Endothelial cell of umbilical vein (primary cell): ENCODE measurements around the gene PRR15. TPM values are rescaled to one million over a fixed set of nuclear protein-coding genes. Genes with fewer than 3 reads are reported as not detected.

Experiments used
- BruUV-seq: library from RNA; stranded (reverse); fragments of 400-500 nt; replicated peaks from 2 replicates; lab custom pipeline; 2021; lab: Mats Ljungman, UMichigan
- CTCF ChIA-PET: fragments of 300-600, 350-600 bp; sonication (Branson Sonifier 250); formaldehyde crosslinking; loops from one replicate; lab custom pipeline; 2021; ENCODE audit warnings: antibody characterized with exemption, inconsistent platforms; lab: Charles Lee
- POLR2A ChIA-PET: fragments of 300-600, 350-600 bp; sonication (Branson Sonifier 250); formaldehyde crosslinking; loops from one replicate; lab custom pipeline; 2021; ENCODE audit warnings: antibody characterized with exemption, inconsistent platforms; lab: Charles Lee
- DNase-seq: peaks from one replicate; pipeline ENCODE4 v3.0.0-alpha.2; 2011; ENCODE audit warnings: low read depth, low spot score
- FAIRE-seq: peaks from 2 replicates; lab custom pipeline; 2011; peaks lifted over from hg19 to GRCh38; lab: Jason Lieb, UNC
- H2AFZ ChIP-seq: 2 replicates; pipeline ENCODE4 v1.6.0; 2012; ENCODE audit warnings: low read depth, low read length, control low read depth, inconsistent platforms
- H3K27ac ChIP-seq: 2 replicates; pipeline ENCODE4 v1.5.1; 2011; ENCODE audit warnings: low read depth, mild to moderate bottlenecking, control low read depth, low read length, moderate library complexity; ENCODE audit not compliant: insufficient read depth
- H3K27me3 ChIP-seq, 2 experiments: 2 replicates each; pipeline versions ENCODE4 v1.6.0 to v1.6.1; 2011; ENCODE audit warnings: low read length in 2 of 2, mixed read lengths in 1 of 2; ENCODE audit not compliant: control insufficient read depth in 2 of 2, insufficient read depth in 2 of 2
- H3K36me3 ChIP-seq, 2 experiments: 2 replicates in 1 of 2; 3 replicates in 1 of 2; pipeline ENCODE4 v1.5.1; 2011; ENCODE audit warnings: low read length in 2 of 2, mild to moderate bottlenecking in 1 of 2, moderate library complexity in 1 of 2; ENCODE audit not compliant: control insufficient read depth in 2 of 2, insufficient read depth in 2 of 2; ENCODE audit errors: extremely low read depth in 1 of 2
- H3K4me1 ChIP-seq: 3 replicates; pipeline ENCODE4 v1.5.1; 2011; ENCODE audit warnings: mild to moderate bottlenecking, low read length; ENCODE audit not compliant: control insufficient read depth, insufficient read depth; ENCODE audit errors: extremely low read depth
- H3K4me2 ChIP-seq: 2 replicates; pipeline ENCODE4 v1.6.1; 2011; ENCODE audit warnings: low read length, control low read depth, mixed read lengths; ENCODE audit not compliant: insufficient read depth
- H3K4me3 ChIP-seq, 3 experiments: fragments of 200-600 bp in 1 of 3; sonication (generic), shearing (Covaris generic) in 1 of 3; replicated peaks in 1 of 3; 2 replicates each; pipeline ENCODE4 v1.5.1; 2011 to 2016; ENCODE audit warnings: control low read depth in 3 of 3, low read length in 3 of 3, mild to moderate bottlenecking in 2 of 3, inconsistent platforms in 1 of 3, low read depth in 1 of 3, moderate library complexity in 1 of 3; ENCODE audit not compliant: insufficient read depth in 1 of 3
- H3K79me2 ChIP-seq: 2 replicates; pipeline ENCODE4 v1.6.0; 2012; ENCODE audit warnings: low read length, inconsistent platforms; ENCODE audit not compliant: control insufficient read depth, insufficient read depth
- H3K9ac ChIP-seq: replicated peaks from 2 replicates; pipeline ENCODE3; 2011; ENCODE audit warnings: low read length, control low read depth; ENCODE audit not compliant: insufficient read depth; ENCODE audit errors: extremely low read depth
- H3K9me1 ChIP-seq: replicated peaks from 3 replicates; pipeline ENCODE4 v1.6.0; 2011; ENCODE audit warnings: mild to moderate bottlenecking, low read length; ENCODE audit not compliant: control insufficient read depth, insufficient read depth; ENCODE audit errors: extremely low read depth
- H3K9me3 ChIP-seq: replicated peaks from 2 replicates; pipeline ENCODE4 v1.5.1; 2012; ENCODE audit warnings: low read length, inconsistent platforms; ENCODE audit not compliant: control insufficient read depth, insufficient read depth
- H4K20me1 ChIP-seq: replicated peaks from 2 replicates; pipeline ENCODE3; 2011; ENCODE audit warnings: mild to moderate bottlenecking, low read length; ENCODE audit not compliant: control insufficient read depth, insufficient read depth; ENCODE audit errors: extremely low read depth
- EZH2 ChIP-seq: IDR thresholded peaks from 2 replicates; pipeline ENCODE4 v1.6.1; 2012; ENCODE audit warnings: borderline replicate concordance, low read depth, mild to moderate bottlenecking, moderate library complexity, low read length, inconsistent platforms; ENCODE audit not compliant: severe bottlenecking
- FOS ChIP-seq: IDR thresholded peaks from 2 replicates; pipeline ENCODE4 v1.6.1; 2011; ENCODE audit warnings: mild to moderate bottlenecking, low read length, moderate library complexity, borderline replicate concordance; ENCODE audit not compliant: insufficient read depth
- GATA2 ChIP-seq: IDR thresholded peaks from 2 replicates; pipeline ENCODE4 v1.7.0; 2011; ENCODE audit warnings: low read depth, mild to moderate bottlenecking, moderate library complexity, mixed read lengths, low read length; ENCODE audit not compliant: insufficient read length, insufficient read depth
- JUN ChIP-seq: IDR thresholded peaks from 2 replicates; pipeline ENCODE4 v1.6.1; 2011; ENCODE audit warnings: borderline replicate concordance, low read depth; ENCODE audit not compliant: insufficient read length, insufficient read depth
- MYC ChIP-seq: IDR thresholded peaks from one replicate; pipeline ENCODE4 v1.6.1; 2011; ENCODE audit warnings: mild to moderate bottlenecking, low read depth, low read length
- POLR2A ChIP-seq: IDR thresholded peaks from 2 replicates; pipeline ENCODE4 v1.6.1; 2012; ENCODE audit warnings: low read depth, mild to moderate bottlenecking, control low read depth, low read length
- POLR2AphosphoS5 ChIP-seq: IDR thresholded peaks from 2 replicates; pipeline ENCODE4 v1.6.1; 2012; ENCODE audit warnings: low read depth, mild to moderate bottlenecking, control low read depth, low read length, moderate library complexity; ENCODE audit not compliant: insufficient read depth
- dilution Hi-C: fragments of 300-500 bp; cut with MboI; formaldehyde crosslinking; loops from one replicate; pipeline ENCODE4 v1.15.0; 2019; ENCODE audit warnings: low sequenced_read_pairs; ENCODE audit not compliant: extremely low pct_ligation_motif_present
- intact Hi-C: fragments of 100-400 bp; cut with micrococcal nuclease; formaldehyde crosslinking; loops from one replicate; pipeline ENCODE4 v1.10.0; 2022
- polyA plus RNA-seq, 4 experiments: library from polyadenylated mRNA; depleted of rRNA in 3 of 4; stranded (reverse) in 3 of 4; unstranded in 1 of 4; fragments of >200 nt; gene quantifications; 2 replicates each; pipeline versions ENCODE4 v1.2.1 to v1.2.3, GENCODE V29; 2011 to 2012; ENCODE audit warnings: missing spikeins in 1 of 4
- total RNA-seq: library from RNA; stranded (reverse); gene quantifications from 2 replicates; pipeline ENCODE4 v1.2.3, GENCODE V29; 2021
- TF ChIP-seq, protein P1 (sequence below), 2 donors: IDR thresholded peaks; 1 replicate in 1 of 2; 2 replicates in 1 of 2; pipeline ENCODE4 v1.5.1; 2011; ENCODE audit warnings: low read length in 2 of 2, mild to moderate bottlenecking in 2 of 2, moderate library complexity in 2 of 2, control low read depth in 1 of 2, inconsistent platforms in 1 of 2, low read depth in 1 of 2; ENCODE audit not compliant: insufficient read depth in 1 of 2; ENCODE audit errors: extremely low read depth in 1 of 2
- TF ChIP-seq, protein P2 (sequence below): IDR thresholded peaks from 2 replicates; pipeline ENCODE4 v1.6.1; 2011; ENCODE audit not compliant: insufficient read depth, insufficient read length

The PRR15 gene
- total and polyA plus RNA-seq, 2 donors (not counting 3 experiments of a cell fraction or from before 2014, with no cell fraction given): 1.8 to 5.0 TPM

DNA sequence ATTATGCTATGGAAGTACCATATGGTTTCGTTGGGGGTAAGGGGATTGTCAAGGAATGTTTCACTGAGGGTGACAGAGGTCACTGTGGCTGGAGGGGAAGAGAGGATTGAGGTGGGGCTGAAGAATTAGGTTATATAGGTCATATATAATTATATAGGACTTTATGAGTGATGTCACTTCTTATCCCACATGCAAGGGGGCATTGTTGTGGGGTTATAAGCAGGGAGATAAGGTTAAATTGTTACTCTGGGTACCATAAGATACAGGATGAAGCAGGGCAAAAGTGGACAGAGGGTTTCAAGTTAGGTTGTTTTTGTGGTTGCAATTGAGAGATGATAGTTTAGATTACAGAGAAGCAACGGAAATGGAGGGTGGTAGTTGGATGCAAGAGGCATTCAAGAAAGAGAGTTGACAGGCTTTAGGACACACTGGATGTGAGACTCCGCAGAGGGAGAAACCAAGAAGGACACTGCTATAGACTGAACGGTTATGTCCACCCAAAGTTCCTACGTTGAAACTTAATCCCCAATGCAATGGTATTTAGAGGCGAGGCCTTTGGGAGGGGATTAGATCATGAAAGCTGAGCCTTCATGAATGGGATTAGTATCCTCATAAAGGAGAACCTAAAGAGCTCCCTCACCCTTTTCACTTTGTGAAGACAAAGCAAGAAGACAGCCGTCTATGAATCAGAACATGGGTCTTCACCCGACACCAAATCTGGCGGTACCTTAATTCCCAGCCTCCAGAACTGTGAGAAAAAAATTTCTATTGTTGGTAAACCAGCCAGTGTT lies 7.0 kb upstream of the PRR15 start:
- H3K4me2 ChIP-seq: no peak overlapping the region
- no peaks in the 10 kb centered on the region for H4K20me1 ChIP-seq
- no peaks in the 10 kb centered on the region for H3K36me3 ChIP-seq
- H3K4me1 ChIP-seq: no peaks in the 10 kb centered on the region
- CTCF ChIA-PET: no interaction called here
- BruUV-seq: no TSS peak
- FAIRE-seq: no peak
- H3K27me3 ChIP-seq: peaks cover 2 to 6% of the 10 kb centered on the region in 2 experiments
- TF ChIP-seq JUN: no peak
- TF ChIP-seq, protein P1, sequence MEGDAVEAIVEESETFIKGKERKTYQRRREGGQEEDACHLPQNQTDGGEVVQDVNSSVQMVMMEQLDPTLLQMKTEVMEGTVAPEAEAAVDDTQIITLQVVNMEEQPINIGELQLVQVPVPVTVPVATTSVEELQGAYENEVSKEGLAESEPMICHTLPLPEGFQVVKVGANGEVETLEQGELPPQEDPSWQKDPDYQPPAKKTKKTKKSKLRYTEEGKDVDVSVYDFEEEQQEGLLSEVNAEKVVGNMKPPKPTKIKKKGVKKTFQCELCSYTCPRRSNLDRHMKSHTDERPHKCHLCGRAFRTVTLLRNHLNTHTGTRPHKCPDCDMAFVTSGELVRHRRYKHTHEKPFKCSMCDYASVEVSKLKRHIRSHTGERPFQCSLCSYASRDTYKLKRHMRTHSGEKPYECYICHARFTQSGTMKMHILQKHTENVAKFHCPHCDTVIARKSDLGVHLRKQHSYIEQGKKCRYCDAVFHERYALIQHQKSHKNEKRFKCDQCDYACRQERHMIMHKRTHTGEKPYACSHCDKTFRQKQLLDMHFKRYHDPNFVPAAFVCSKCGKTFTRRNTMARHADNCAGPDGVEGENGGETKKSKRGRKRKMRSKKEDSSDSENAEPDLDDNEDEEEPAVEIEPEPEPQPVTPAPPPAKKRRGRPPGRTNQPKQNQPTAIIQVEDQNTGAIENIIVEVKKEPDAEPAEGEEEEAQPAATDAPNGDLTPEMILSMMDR (IDR thresholded peaks at IDR 0.05; ENCODE audit: extremely low read depth in 1 of 2, insufficient read depth in 1 of 2, low read depth in 1 of 2, low read length in 2 of 2): peak in 1 of 2 donors; percentile 8
- intact Hi-C loops: loop anchor here (2.0 kb wide), 1 partner anchor 14 kb away; no protein-coding TSS in a partner anchor
- POLR2A ChIA-PET: no interaction called here
- dilution Hi-C loops: no loop called here
- no peak overlapping the region for H3K4me3 ChIP-seq
- H3K9ac ChIP-seq: no peak overlapping the region
- no peak overlapping the region for H2AFZ ChIP-seq
- H3K79me2 ChIP-seq: no peaks in the 10 kb centered on the region
- no peak for DNase-seq
- no peaks in the 10 kb centered on the region for H3K9me1 ChIP-seq
- H3K27ac ChIP-seq: no peak overlapping the region
- H3K9me3 ChIP-seq: no peaks in the 10 kb centered on the region

DNA sequence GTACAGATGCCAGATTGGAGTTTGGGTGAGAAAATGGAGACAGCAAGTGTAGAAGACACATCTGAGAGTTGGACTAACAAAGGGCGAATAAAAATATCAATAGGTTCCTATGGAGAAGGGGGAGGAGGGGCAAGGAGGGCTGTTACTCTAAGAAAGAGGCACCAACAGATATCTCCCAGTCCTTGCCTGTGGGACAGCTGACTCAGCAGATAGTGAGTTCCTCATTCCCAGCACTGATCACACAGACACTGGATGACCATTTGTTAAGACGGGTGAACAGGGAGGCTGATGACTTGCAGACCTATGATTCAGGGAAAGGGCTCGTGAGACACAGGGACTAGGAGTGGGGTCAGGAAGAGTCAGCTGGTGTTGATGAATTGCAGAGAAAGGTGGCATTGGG lies 5.7 kb upstream of the PRR15 start:
- H3K9me3 ChIP-seq: no peaks in the 10 kb centered on the region
- H2AFZ ChIP-seq: no peak overlapping the region
- H3K4me2 ChIP-seq: no peak overlapping the region
- peaks cover under 1% of the 10 kb centered on the region for H3K4me1 ChIP-seq
- no peaks in the 10 kb centered on the region for H3K9me1 ChIP-seq
- FAIRE-seq: no peak
- H3K27ac ChIP-seq: no peak overlapping the region
- no peaks in the 10 kb centered on the region for H3K36me3 ChIP-seq
- no TSS peak for BruUV-seq
- no peaks in the 10 kb centered on the region for H4K20me1 ChIP-seq
- POLR2A ChIA-PET: no interaction called here
- DNase-seq: no peak
- no peak overlapping the region for H3K4me3 ChIP-seq
- H3K79me2 ChIP-seq: no peaks in the 10 kb centered on the region
- H3K9ac ChIP-seq: no peak overlapping the region
- CTCF ChIA-PET: no interaction called here
- peaks cover 2 to 6% of the 10 kb centered on the region in 2 experiments for H3K27me3 ChIP-seq
- TF ChIP-seq, protein P2, sequence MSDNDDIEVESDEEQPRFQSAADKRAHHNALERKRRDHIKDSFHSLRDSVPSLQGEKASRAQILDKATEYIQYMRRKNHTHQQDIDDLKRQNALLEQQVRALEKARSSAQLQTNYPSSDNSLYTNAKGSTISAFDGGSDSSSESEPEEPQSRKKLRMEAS: no peak
- TF ChIP-seq JUN (no peak), FOS (no peak), GATA2 (no peak), POLR2A (no peak), MYC (no peak), EZH2 (no peak), POLR2AphosphoS5 (no peak)
- TF ChIP-seq, protein P1 (IDR thresholded peaks at IDR 0.05; ENCODE audit: extremely low read depth in 1 of 2, insufficient read depth in 1 of 2, low read depth in 1 of 2, low read length in 2 of 2): no peak
- dilution Hi-C loops (no loop called here), intact Hi-C loops (loop anchor here (2.0 kb wide), 1 partner anchor 15 kb away; no protein-coding TSS in a partner anchor)
